HG03558 (cell line): ENCODE data around the gene RP9.

Source experiments
- ATAC-seq: cut with Tn5 transposase; IDR thresholded peaks from one replicate; pipeline ENCODE4 v1.9.1; 2021; ENCODE audit warnings: moderate number of reproducible peaks; ENCODE audit not compliant: unreplicated experiment; ENCODE audit errors: extremely low read depth

The RP9 gene

GRCh38 chr7:33109005-33109757 is at the start of gene RP9:
RP9 (minus strand) TSS chr7:33109404; CDS start chr7:33109372, 32 bp downstream.
- peak; percentile 66 for ATAC-seq

- ATAC-seq, result no peak
Measured at GRCh38 chr7:33157781-33158180, 48.6 kb upstream of the RP9 start.

GRCh38 chr7:33157311-33157710 is 48.1 kb upstream of the RP9 start:
- ATAC-seq, result no peak

- no peak for ATAC-seq
Measured at GRCh38 chr7:33156441-33156840, 47.2 kb upstream of the RP9 start.

GRCh38 chr7:33155811-33156210 is 46.6 kb upstream of the RP9 start:
- ATAC-seq, result no peak

- ATAC-seq, result no peak
Measured at GRCh38 chr7:33152087-33152486, 42.9 kb upstream of the RP9 start.

- no peak for ATAC-seq
Measured at GRCh38 chr7:33145156-33145555, 36.0 kb upstream of the RP9 start.

GRCh38 chr7:33143996-33144718 is 35.0 kb upstream of the RP9 start:
- ATAC-seq, result no peak

- no peak for ATAC-seq
Measured at GRCh38 chr7:33142585-33142984, 33.4 kb upstream of the RP9 start.

GRCh38 chr7:33137103-33137502 is 27.9 kb upstream of the RP9 start:
- no peak for ATAC-seq

- ATAC-seq, result no peak
Measured at GRCh38 chr7:33130184-33130583, 21.0 kb upstream of the RP9 start.

- ATAC-seq, result no peak
Measured at GRCh38 chr7:33129806-33130153, 20.6 kb upstream of the RP9 start.

GRCh38 chr7:33128990-33129805 is 20.0 kb upstream of the RP9 start, which contains the start of gene BBS9:
BBS9 (plus strand) TSS chr7:33129564; CDS start chr7:33146253, 16,689 bp downstream.
- peak; percentile 99 for ATAC-seq

- no peak for ATAC-seq
Measured at GRCh38 chr7:33128631-33128989, 19.4 kb upstream of the RP9 start.

- no peak for ATAC-seq
Measured at GRCh38 chr7:33127085-33127484, 17.9 kb upstream of the RP9 start.

- no peak for ATAC-seq
Measured at GRCh38 chr7:33118383-33118782, 9.2 kb upstream of the RP9 start.

- ATAC-seq, result no peak
Measured at GRCh38 chr7:33114976-33115375, 5.8 kb upstream of the RP9 start.

GRCh38 chr7:33111614-33112013 is 2.4 kb upstream of the RP9 start:
- ATAC-seq, result no peak

GRCh38 chr7:33109758-33110238 is 594 bp upstream of the RP9 start:
- ATAC-seq, result no peak

GRCh38 chr7:33108554-33109004 is 625 bp downstream of the RP9 start:
- no peak for ATAC-seq
